ENCODE results near the gene TLR3.

Gene TLR3

DNA sequence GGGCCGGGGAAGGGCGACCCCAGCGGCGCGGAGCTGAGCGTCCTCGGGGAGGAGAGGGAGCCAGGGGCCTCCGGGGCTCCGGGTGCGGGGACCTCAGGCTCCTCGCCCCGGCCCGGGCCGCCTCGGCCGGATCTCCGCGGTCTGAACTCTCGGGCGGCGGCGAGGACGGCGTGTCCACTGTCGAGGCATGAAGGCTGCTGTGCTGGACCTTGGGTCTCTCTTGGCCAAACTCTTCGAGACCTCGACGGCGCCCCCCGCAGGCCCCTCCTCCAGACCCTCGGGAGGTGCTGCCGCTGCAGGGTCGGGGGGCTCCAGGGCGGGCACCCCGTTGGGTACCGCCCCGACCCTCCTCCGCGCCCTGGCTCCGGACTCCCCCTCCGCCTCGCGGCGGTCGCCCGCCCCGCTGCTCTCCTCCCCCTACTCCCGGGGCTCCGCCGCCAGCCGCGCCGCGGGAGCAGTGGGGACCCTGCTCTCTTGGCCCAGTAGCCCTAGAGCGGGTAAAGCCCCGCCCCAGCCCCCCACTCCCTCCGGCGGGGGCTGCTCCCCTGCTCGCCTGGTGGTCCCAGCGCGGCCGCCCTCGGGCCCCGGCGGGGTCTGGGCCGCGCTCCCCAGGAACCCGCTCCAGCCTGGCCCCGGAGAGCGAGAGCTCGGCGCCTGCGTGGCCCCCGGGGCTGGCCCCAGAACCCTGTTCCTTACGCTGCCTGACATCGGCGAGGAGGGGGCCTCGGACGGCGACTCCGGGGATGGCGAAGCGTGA, 36.1 kb downstream of the TLR3 start:
- DNase-seq (ENCODE audit: low read depth in 2 of 2): no peak

DNA sequence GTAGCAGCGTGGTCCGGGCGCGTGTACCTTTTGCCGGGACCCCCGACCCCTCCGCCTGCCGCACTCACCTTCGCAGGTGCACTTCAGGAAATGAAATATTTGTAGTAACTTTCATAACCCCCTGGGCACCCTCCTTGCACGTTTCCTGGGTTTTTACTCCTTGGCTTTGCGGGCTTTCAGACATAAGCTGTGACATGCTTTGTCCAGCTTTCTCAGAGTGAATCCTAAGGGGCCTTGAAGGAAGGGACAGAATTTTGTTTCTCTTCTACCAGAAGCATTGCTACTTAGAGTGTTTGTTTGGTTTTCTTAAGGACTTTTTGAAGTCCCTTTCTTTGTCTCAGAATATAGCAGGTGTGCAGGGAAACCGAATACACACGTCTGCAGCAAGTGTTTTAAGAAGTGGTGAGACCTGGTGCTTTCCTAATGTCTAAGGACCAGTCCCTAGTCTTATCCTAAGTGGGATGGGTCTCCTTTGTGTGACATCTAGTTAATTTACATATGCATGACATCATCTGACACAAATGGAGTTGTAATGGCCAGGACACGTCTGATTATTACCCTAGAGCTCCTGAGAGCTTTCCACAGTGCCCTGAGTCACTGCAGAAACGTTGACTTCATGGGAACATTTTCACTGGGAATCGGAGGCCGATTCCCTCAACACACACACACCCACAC, 36.8 kb downstream of the TLR3 start:
- DNase-seq (ENCODE audit: low read depth in 2 of 2): no peak

DNA sequence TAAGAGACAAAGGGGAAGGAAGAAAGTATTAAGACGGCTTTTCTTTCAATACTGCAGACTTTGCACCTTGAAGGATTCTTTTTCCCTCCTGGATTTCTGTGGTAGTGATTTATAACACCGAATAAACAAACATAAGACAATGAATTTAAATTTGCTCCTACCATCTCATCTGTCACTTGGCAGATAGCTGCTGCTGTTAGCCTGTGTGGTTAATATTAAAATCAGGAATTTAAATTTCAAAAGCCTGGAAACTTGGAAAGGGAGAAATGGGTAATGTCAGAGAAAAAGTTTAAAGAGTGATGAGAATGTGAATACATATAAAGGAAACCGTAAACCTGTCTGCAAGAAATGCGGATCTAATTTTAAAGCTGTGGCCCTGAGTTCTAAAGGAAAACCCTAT, 39.0 kb downstream of the TLR3 start:
- no peak for DNase-seq (ENCODE audit: low read depth in 2 of 2)

DNA sequence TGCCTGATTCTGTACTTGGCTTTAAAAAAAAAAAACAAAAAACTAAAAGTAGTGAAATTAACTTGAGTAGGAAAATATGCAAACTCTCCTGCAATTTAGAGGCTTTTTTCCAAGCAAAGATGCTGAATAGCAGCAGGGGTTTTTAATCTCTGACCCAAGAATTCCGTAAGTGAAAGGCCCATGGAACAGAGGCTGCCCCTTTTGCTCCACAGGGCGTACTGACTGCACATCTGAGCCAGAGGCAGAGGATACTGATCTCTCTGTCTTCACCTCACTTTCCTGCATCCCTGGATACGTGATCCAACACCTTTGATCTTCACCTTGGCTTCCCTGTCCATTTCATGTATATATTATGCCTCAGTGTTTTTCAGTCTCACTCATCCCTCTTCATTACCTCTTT, 39.4 kb downstream of the TLR3 start:
- DNase-seq (ENCODE audit: low read depth in 2 of 2): no peak

DNA sequence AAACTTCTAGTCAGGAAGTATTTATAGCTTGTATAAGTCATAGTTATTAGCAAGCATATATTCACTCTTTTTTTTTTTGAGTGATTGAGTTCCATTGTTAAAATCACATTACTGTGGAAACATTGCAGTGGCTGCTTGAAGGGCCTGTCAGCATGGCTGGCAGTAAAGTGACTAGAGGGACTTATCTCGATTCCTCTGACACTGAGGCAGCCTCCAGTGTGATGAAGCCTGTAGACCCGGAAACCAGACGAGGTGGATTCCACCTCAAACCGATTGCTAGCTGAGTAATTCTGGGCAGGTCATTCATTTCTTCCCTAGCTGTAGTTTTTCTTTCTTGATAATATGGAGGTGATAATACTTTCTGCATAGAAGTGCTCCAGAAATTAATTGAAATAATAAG, 40.3 kb downstream of the TLR3 start:
- no peak for DNase-seq (ENCODE audit: low read depth in 2 of 2)

DNA sequence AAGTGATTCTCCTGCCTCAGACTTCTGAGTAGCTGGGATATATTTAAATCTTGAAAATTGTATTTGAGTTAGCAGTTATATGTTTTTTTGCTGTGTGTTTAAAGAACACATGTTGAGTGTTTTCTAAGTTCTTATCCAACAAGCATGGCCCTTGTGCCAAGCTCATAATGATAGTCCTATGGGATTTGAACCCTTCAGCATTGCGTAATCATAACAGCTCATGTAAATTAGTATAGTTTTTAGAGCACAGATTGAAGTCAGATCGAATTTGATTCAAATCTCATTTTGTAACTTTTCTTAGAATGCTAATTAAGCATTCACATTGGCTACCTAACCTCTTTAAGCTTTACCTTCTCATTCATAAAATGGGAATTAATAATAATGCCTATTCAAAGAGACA, 47.7 kb downstream of the TLR3 start:
- no peak for DNase-seq (ENCODE audit: low read depth in 2 of 2)

DNA sequence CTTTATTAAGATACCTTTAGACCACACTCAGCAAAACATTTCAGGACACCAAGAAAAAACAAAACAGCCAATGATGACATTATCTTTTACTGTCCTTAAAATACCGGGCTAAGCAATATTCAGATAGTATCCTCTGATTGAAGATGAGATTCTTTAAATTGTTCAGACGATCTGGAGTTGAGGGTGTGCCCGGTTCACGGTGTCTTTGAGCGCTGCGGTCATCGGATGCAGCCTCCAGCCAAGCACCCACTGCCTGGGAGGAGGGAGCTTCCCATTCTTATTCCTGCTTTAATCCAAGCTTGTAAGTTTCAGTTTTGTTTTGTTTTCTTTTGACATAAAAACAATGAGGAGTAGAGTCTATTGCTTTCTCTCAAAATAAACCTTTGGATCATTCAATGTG, 49.6 kb downstream of the TLR3 start:
- no peak for DNase-seq (ENCODE audit: low read depth in 2 of 2)

DNA sequence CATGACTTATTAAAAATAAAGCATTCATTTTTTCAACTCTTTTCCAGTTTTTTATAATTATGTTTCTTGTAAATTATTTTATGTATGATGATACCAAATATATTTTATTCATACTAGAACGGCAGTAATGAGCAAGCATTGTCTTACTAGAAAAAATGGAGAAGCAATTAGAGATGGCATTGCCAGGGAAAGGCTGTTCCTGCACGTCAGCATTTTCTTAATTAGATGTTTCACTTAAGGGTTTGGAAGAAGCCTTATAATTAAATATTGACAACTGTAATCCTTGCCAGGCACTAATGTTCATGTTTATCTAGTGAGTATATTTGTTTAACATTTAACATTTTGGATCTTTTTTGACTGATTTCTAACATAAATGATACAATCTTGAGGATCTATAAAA, 52.1 kb downstream of the TLR3 start:
- no peak for DNase-seq (ENCODE audit: low read depth in 2 of 2)

DNA sequence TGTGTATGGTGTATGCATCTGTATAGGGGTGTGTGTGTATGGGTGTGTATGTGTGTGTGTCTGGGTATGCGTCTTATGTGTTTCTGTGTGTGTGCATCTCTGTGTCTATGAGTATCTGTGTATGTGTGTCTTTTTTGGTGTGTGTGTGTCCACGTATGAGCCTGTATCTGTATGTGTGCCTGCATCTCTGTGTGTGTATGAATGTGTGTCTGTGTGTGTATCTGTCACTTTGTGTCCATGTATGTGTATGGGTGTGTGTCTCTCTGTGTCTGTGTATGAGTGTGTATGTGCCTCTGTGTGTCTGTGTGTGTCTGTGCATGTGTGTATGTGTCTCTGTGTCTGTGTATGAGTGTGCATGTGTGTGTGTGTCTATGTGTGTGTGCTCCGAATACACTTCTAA, 59.9 kb downstream of the TLR3 start:
- no peak for DNase-seq (ENCODE audit: low read depth in 2 of 2)

DNA sequence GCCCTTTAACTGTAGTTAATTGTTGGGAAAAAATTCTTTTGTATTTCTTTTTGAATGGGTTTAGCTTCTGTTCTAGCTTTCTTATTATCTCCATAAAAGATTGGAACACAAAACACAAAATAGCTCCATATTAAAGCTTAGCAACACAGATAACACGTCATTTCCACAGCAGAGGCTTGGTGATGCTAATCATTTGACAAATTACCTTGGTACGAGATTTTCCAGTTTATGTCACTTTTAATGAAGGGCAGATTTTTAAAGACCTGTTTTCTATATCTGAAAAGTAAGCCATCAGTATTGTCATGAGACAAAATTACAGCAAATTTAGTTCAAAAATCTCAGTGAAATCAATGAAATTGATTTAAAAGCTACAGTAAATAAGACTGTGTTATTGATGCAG, 63.0 kb downstream of the TLR3 start:
- no peak for DNase-seq (ENCODE audit: low read depth in 2 of 2)

DNA sequence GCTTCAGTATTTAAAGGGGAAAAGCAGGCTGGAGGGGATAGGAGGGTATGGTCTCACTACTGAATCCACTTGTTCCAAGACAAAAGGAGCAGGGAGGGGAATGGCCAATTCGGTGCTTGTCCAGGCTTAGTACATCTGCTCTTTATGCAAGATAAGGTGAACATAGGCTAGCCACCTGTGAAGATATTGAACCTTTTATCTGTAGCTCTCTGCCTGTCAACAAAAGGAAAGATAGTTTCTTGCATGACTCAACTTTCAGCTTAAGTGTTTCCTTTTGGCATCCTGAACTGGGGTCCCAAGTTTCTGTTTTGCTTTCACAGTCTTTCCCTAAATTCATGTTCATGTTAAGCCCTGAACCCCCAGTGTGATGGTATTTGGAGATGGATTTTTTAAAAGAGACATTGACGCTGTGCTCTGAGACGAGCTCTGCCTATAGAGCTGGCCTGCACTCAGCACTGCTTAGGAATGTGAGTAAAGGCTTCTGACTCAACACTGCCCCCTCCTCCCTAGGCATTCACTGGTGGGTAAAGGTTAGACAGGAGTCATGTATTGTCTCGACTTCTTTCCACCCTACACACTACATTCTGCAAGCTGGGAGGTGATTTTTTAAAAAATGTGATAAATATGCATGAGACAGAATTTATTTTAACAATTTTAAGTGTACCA, 63.8 kb downstream of the TLR3 start:
- no peak for DNase-seq (ENCODE audit: low read depth in 2 of 2)

DNA sequence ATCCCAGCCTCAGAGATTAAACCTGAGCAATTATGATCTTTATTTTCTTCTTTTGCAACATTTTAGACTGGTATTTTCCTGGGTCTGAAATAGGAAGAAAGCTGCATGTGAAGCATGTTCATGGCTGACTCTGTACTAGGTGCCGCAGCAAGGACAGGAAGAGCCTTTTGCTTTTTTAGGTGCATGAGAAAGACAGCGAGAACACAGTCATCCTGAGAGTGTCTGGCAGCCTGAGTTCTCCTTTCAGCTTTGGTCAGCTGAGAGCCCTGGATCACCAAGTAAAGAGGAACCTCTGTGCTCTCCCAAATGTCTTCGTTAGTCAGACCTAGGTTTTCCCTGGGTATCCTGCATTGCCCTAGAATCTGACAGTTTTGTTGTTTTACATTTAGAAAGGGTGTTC, 65.3 kb downstream of the TLR3 start:
- no peak for DNase-seq (ENCODE audit: low read depth in 2 of 2)

DNA sequence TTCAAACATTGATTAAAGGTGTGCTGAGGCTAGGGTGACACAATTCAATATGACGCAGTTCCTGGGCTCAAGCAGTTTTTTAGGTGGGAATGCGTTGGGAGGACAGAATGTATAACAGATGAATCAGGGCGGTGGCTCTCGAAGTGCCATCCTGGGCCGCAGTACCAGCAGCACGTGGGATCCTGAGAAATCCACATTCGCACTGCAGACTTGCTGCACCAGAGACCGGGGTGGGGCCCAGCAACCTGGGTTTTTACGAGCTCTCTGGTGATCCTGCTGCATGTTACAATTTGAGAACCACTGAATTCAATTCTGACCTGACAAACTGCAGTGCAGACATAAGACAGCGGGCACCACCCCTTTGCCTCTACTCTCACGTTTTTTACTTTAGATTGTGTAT, 65.9 kb downstream of the TLR3 start:
- DNase-seq (ENCODE audit: low read depth in 2 of 2): no peak

DNA sequence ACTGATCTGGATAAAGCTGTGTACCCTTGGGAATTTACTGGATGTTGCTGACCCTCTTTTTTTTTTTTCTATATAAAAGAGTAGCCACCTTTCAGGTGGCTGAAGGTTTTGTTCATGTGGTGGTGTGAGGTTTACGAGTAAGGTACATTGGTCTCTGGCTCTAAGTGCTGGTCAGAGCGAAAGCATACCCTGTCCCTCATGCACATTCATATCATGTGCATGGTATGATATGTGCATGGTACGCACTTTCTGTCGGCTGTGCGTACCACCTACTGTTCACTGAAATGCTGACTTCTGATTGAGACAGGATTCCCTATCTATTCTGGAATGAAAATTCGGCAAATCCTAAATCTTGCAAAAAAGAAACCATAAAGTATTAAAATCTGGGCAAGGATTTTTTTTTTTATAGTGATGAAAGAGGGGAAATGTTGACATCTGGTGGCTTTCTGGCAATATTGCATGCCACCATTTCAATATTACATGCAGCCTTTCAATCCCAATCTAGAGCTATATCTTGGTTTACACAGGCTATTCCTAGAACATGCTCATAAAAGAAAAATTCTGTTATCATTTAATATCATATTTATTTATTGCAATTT, 68.3 kb downstream of the TLR3 start:
- no peak for DNase-seq (ENCODE audit: low read depth in 2 of 2)

Measured in stimulated activated CD8-positive, alpha-beta memory T cell treated with anti-CD3 and anti-CD28 coated beads, Interleukin-2, amount 100 ng/mL, for 48 hours (primary cell).